Stimulated activated CD4-positive, alpha-beta T cell treated with anti-CD3 and anti-CD28 coated beads, Interleukin-2, amount 100 ng/mL, for 4 hours (primary cell): ENCODE results near the gene SHC2.
"Not testable (repeated sequence)": the region's sequence is repeated elsewhere in the genome, so short reads cannot be mapped to it uniquely, and the experiment has no call there.

Source experiments
- DNase-seq: peaks from one replicate; pipeline ENCODE4 v3.0.0-alpha.2; 2020; ENCODE audit warnings: low read depth

Gene SHC2

GRCh38 chr19:469833-470232 lies 9.0 kb upstream of the SHC2 start:
- DNase-seq: no peak

- no peak for DNase-seq
These were observed 7.9 kb upstream of the SHC2 start for GRCh38 chr19:468587-469256.

GRCh38 chr19:467554-467953 lies 6.7 kb upstream of the SHC2 start:
- DNase-seq: no peak

- no peak for DNase-seq
These were observed 4.4 kb upstream of the SHC2 start for GRCh38 chr19:465056-465816.

GRCh38 chr19:464208-464545 lies 3.3 kb upstream of the SHC2 start:
- DNase-seq: no peak

- no peak for DNase-seq
These were observed 2.8 kb upstream of the SHC2 start for GRCh38 chr19:463483-464207.

GRCh38 chr19:461721-462551 lies 1.1 kb upstream of the SHC2 start:
- no peak for DNase-seq

- no peak for DNase-seq
These were observed 915 bp downstream of the SHC2 start for GRCh38 chr19:459724-460511.

GRCh38 chr19:458091-459042 lies 2.5 kb downstream of the SHC2 start:
- no peak for DNase-seq

- DNase-seq: no peak
These were observed 3.2 kb downstream of the SHC2 start for GRCh38 chr19:457636-458035.

GRCh38 chr19:456547-457110 lies 4.2 kb downstream of the SHC2 start:
- DNase-seq: no peak

- no peak for DNase-seq
These were observed 4.8 kb downstream of the SHC2 start for GRCh38 chr19:455851-456546.

- no peak for DNase-seq
These were observed 5.7 kb downstream of the SHC2 start for GRCh38 chr19:455031-455705.

GRCh38 chr19:453606-454005 lies 7.2 kb downstream of the SHC2 start:
- DNase-seq: no peak

- DNase-seq: no peak
These were observed 8.0 kb downstream of the SHC2 start for GRCh38 chr19:452829-453228.

GRCh38 chr19:450912-451481 lies 9.8 kb downstream of the SHC2 start:
- DNase-seq: not testable (repeated sequence)

- DNase-seq: no peak
These were observed 10.9 kb downstream of the SHC2 start for GRCh38 chr19:449916-450315.

- DNase-seq: no peak
These were observed 12.8 kb downstream of the SHC2 start for GRCh38 chr19:447816-448560.
